GM19397 (cell line): ENCODE measurements around the gene PTPN6.

Experiments used
- ATAC-seq: cut with Tn5 transposase; IDR thresholded peaks from one replicate; pipeline ENCODE4 v1.9.1; 2021; ENCODE audit warnings: mild to moderate bottlenecking, moderate library complexity; ENCODE audit not compliant: unreplicated experiment

Gene PTPN6

DNA sequence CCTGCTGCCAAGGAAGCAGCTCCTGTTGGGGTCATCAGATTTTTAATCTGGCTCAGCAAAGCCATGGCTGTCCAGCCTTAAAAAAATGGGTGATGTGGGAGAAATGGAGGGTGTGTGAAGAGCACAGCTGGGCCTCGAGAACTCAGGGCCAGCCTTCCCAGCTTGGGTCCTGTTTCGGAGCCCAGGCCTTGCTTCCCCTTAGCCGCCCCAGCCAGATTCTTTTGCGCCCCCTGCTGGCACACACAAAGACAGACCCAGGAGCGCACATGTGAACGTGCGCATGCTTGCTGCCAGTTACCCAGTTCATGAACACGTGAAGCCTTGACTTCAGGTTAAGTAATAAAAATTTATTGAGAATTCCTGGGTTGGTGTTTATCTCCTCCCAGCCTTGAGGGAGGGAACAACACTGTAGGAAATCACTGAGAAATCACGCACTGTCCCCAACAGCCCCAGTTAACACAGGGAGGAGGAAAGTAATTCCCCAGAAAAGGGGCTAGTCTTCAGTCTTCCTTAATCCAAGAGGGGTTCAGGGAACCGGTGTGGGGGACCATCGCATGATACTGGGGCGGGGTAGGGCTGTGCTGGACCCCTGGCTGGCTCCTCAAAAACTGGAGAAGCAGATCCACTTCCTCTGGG, 14.0 kb downstream of the PTPN6 start:
- ATAC-seq, result peak; percentile 39

GRCh38 chr12:6965714-6966113, 14.6 kb downstream of the PTPN6 start:
- ATAC-seq, result no peak

DNA sequence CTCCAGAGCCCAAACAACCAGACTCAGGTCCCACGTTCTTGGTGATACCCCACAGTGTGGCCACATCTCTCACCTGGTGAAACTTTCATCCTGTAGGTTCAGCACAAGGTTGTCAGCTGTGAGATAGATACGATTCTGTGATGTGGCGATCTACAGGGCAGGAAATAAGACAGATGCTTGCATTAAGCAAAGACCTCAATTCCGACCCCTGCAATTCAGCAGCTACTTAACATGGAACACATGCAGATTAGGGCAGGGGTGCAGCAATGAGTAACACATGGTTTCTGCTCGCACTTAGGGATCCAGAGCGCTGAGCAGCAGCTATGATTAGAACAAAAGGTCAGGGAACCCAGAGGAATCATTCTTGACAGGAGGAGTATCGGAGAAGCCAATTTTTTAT, 15.2 kb downstream of the PTPN6 start:
- no peak for ATAC-seq

DNA sequence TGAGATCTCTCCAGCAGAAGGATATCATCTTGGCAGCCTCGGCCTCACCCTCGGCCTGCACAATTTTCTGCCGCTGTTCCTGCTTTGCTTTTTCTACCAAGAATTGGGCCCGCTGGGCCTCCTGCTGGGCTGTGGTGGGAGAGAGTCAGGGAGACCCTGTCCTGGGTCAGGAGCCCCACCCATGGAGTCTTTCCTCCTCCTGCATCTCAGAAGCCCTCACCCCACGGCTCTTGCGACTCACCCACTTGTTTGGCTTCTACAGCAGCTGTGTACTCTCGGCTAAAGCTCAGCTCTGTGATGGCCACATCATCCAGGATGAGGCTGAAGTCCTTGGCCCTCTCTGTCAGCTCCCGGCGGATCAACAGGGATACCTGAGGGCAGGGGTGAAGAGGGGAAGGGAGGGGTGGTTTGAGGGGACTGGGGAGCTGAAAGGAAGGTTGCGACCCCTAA, 16.5 kb downstream of the PTPN6 start:
- ATAC-seq, result no peak

DNA sequence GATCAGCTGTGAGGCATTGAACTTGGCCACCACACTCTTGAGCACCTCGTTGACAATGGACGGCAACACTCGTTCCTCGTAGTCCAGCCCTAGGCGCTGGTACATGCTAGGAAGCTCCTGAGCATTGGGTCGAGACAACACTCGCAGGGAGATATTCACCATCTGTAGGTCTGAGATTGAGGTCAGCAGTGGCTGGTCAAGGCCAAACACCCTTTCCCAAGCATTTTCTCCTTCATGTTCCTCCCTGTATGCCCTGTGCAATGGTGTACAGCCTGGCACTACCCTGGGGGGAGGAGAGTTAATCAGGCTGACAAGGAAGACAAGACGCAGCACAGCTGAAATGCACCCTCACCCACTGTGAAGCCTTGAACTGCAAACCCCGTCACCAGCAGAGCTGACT, 17.3 kb downstream of the PTPN6 start:
- ATAC-seq, result no peak

- peak; percentile 29 for ATAC-seq
Measured at GRCh38 chr12:6970096-6970527, 19.0 kb downstream of the PTPN6 start.

DNA sequence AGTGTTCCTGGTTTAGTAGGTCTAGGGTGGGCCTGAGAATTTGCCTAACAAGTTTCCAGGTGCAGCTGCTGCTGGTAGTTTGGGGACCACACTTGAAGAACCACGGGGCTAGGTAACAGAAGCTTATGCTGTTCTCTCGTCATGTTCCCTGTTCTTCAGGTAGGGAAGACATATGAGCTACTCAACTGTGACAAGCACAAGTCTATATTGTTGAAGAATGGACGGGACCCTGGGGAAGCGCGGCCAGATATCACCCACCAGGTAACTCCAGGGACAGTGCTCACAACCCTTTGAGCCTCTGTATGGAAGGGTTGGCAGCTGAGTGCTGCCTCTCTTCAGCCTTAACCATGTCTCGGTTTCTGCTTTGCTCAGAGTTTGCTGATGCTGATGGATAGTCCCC, 23.0 kb downstream of the PTPN6 start:
- no peak for ATAC-seq

- no peak for ATAC-seq
Measured at GRCh38 chr12:6975297-6976032, 24.3 kb downstream of the PTPN6 start.

DNA sequence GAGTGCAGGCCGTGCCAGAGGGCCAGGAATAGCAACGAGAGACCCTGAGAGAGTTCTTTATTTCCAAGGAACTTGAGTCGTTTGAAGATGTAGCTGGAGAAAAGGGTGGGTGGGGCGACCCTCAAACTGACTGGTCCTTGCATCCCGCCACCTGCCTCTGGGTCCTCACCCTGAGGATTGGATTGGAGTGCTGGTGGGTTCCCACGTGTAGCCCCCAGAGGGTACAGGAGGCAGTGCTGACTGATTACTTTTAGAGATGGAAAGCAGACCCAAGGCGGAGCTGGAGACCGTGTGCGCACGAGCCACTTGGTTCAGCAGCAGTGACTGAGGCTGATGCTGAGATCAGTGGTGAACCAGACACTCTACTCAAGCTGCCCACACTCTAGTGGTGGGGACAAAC, 26.5 kb downstream of the PTPN6 start:
- no peak for ATAC-seq

- no peak for ATAC-seq
Measured at GRCh38 chr12:6978188-6978587, 27.0 kb downstream of the PTPN6 start.

- no peak for ATAC-seq
Measured at GRCh38 chr12:6978611-6979011, 27.5 kb downstream of the PTPN6 start.

DNA sequence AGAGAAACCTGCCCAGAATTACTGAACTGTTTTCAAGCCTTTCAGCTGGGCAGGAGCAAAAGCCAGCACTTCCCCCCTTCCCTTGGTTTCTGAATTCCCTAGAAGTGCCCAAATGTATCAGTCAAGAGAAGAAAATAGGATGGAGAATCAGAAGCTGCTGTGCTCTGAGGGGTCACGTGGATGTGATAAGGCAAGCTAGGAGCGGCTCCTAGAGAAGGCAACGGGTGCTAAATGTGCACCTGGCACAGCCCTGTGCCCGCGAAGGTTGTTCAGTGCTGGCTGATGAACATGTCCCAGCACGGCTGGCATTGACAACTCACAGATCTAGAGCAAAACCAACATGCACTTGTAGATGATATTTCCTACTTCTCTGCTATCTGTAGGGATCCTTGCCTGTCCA, 27.9 kb downstream of the PTPN6 start:
- no peak for ATAC-seq

DNA sequence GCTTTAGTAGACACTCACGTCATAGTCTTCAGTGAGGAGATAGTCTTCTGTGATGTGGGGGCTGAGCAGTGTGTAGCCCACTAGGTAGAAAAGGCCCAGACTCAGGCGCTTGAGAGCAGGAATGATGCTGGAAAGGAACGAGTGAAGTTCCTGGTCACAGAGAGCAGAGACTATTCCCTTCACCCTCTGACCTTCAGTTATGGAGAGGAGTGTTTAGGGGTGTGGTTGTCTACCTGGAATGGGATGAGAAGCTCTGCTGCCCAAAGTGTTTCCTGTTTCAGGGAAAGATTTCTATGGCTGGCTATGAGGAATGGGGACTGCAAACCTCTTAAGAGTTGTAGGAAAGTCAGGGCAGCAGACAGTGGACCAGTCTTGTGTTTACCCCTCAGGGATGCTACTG, 28.3 kb downstream of the PTPN6 start:
- no peak for ATAC-seq

GRCh38 chr12:6980075-6980474, 28.9 kb downstream of the PTPN6 start:
- ATAC-seq, result no peak

GRCh38 chr12:6980740-6981139, 29.6 kb downstream of the PTPN6 start:
- ATAC-seq, result no peak

GRCh38 chr12:6981152-6982052, 30.2 kb downstream of the PTPN6 start:
- ATAC-seq, result no peak

DNA sequence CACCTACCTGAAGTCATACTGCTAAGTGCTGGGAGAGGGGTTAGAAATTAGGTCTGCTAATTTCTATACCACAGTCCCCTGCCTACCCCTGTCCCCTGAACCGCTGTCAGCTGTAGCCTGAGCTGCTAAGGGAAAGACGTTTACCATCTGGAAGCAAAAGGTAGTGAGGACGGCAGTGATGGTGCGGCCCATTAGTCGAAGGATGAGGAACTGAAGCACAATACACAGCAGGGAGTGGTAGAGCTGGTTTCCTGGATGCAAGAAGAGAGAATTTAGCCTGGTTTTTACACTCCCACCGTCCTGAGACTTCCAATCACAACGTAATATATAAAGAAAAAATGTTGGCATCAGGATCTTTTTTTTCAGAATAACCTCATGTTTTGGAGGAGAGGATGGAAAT, 31.4 kb downstream of the PTPN6 start:
- no peak for ATAC-seq

DNA sequence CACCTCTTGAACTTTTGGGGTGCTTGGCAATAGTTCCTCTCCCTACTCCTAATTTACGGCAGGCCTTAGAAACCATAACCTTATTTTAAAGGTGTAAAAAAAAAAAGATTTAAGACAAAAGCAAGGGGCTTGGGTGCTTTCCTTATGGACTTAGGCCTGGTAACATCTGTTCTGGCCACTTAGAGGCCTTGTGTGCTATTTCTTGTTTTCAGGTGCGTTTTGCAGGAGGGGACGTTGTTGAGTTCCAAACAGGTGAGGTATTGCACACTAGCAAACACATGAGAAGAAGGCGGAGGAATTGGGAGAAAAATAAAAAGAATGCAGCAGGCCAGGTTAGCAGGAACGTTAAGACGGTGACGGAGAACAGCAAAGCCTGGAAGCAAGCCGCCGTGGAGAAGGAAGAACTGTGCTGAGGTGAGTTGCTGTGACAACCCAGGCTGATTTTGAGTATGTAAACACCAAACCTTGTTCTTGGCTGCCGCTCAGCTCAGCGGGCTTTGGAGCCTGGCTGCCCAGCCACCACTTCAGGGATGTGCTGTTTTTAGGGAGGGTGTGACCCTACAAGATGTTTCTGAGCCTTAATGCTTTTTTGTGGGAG, 36.9 kb downstream of the PTPN6 start:
- no peak for ATAC-seq

DNA sequence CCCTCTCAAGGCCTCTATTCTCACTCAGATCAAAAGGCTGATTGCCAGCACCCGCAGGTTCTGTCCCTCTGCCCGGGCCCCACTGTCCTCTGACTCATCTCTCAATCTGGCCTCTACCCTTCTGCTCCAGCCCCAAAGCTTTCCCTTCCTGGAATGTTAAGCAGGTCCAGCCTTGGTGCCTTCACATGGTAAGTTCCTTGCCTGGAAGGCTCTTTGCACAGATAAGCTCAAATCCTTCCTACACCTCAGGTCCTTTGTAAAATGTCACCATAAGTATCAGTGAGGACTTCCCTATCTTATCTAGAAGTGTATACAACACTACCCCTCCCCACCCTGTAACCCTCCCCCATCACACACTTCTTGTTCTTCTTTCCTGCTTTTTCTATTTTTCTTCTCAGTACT, 44.9 kb downstream of the PTPN6 start:
- no peak for ATAC-seq

- no peak for ATAC-seq
Measured at GRCh38 chr12:6998715-6999451, 47.7 kb downstream of the PTPN6 start.
